OCI-LY1 (cell line): ENCODE data around the gene ZNF521.

Source experiments
- EZH2 ChIP-seq: fragments of 200-600 bp; sonication (generic), shearing (Covaris generic); IDR thresholded peaks from 2 replicates; pipeline ENCODE4 v1.8.0; 2017; ENCODE audit warnings: borderline replicate concordance, mixed run types, mild to moderate bottlenecking, antibody characterized with exemption, low read length, moderate library complexity, mixed read lengths
- TF ChIP-seq, protein P1 (sequence below): fragments of 200-600 bp; sonication (generic), shearing (Covaris generic); IDR thresholded peaks from 2 replicates; pipeline ENCODE4 v1.5.1; 2017; ENCODE audit warnings: mild to moderate bottlenecking, antibody characterized with exemption, low read length, moderate library complexity, mixed read lengths

DNA sequence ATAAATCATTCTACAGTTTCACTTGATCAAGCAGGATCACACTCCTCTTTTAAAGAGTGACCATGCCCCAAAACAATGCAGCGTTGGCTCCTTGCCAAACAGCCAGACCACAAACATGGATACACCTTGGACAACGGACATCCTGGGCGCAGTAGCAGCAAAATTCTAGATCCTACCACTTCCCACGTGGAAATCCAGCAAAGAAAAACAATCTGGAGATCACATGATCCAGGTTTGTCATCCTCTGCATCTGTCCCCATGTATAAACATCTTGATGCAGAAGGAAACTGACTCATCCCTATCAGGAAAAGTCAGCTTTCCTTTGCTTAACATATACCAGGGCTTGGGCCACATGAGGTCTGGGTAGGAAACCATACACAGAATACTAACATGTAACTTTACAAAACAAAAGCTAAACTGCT is 53.1 kb downstream of the ZNF521 start:
- TF ChIP-seq, protein P1, sequence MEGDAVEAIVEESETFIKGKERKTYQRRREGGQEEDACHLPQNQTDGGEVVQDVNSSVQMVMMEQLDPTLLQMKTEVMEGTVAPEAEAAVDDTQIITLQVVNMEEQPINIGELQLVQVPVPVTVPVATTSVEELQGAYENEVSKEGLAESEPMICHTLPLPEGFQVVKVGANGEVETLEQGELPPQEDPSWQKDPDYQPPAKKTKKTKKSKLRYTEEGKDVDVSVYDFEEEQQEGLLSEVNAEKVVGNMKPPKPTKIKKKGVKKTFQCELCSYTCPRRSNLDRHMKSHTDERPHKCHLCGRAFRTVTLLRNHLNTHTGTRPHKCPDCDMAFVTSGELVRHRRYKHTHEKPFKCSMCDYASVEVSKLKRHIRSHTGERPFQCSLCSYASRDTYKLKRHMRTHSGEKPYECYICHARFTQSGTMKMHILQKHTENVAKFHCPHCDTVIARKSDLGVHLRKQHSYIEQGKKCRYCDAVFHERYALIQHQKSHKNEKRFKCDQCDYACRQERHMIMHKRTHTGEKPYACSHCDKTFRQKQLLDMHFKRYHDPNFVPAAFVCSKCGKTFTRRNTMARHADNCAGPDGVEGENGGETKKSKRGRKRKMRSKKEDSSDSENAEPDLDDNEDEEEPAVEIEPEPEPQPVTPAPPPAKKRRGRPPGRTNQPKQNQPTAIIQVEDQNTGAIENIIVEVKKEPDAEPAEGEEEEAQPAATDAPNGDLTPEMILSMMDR = no peak
- no peak for TF ChIP-seq EZH2
